HG03442 (cell line): ENCODE measurements around the gene MPZ.
"Not testable (repeated sequence)": the region's sequence is repeated elsewhere in the genome, so short reads cannot be mapped to it uniquely, and the experiment has no call there.

Source experiments
- ATAC-seq: cut with Tn5 transposase; IDR thresholded peaks from one replicate; pipeline ENCODE4 v1.9.1; 2021; ENCODE audit warnings: mild to moderate bottlenecking, moderate library complexity; ENCODE audit not compliant: unreplicated experiment

MPZ gene

DNA sequence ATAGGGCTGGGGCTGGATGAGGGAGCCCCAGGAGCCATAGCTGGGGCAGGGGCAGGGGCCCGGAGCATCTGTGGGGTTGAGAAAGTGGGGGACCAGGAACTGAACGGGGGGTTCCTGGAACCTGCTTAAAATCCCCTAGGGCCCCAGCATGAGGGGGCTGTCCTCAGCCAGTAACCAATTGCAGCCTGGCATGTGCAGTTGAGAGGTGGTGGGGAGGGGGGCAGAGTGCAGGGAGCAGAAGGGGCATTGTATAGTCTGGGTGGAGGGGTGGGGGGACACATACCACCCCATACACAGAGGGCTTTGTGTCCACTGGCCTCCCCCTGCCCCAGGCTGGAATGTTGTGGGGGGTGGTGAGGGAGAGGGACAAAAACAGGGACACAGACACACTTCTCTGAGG lies at the start of gene MPZ:
MPZ (minus strand) TSS at position 101 of the 400 bp plus-strand sequence; CDS start at position 38, 63 bp downstream.
- no peak for ATAC-seq

DNA sequence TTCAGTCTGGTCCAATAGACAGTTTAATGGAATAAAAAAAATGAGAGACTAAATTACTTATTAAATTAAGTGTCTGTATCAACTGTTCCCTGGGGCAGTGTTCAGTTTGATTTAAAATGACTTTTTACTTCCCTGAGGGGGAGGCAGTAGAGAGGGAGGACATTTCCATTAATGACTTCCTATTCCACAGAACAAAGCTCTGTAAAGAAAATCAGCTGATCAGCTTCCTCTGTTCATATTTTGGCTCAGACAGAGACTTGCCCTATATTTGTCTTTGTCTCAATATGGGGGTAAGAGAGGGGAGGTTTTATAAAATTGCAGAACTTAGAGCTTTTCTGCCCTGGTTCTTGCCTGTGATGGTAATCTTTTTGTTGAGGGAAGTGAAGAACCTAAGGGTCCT lies 49.5 kb upstream of the MPZ start:
- ATAC-seq, result no peak

DNA sequence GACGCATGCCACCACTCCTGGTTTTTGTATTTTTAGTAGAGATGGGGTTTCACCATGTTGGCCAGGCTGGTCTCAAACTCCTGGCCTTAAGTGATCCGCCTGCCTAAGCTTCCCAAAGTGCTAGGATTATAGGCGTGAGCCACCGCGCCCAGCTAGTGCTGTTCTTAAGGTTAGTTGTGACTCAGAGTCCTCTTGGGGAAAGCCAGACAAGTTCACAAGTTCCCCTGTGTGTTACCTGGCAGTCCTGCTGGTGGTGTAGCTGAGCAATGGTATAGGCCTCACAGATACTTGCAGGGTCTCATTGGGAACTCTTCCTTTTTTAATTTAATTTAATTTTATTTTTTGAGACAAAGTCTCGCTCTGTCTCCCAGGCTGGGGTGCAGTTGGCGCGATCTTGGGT lies 47.3 kb upstream of the MPZ start:
- ATAC-seq, result no peak

DNA sequence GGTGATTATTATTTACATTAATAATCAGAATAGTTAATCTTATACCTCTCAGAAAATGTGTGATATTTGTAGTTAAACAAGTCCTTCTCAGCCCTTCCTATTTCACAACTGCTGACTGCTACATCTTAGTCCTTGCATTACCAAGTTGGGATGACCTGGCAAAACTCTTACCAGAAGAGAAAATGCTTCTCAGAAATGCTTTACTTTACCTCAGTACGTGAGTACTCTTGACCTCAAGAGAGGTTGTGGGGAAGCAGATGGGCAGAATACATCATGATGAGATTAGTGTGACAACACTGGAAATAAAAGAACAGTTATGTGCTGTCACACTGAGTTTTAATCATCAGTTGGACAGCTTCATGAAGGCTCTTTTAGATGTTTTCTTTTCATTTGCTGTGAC lies 41.7 kb upstream of the MPZ start:
- no peak for ATAC-seq

DNA sequence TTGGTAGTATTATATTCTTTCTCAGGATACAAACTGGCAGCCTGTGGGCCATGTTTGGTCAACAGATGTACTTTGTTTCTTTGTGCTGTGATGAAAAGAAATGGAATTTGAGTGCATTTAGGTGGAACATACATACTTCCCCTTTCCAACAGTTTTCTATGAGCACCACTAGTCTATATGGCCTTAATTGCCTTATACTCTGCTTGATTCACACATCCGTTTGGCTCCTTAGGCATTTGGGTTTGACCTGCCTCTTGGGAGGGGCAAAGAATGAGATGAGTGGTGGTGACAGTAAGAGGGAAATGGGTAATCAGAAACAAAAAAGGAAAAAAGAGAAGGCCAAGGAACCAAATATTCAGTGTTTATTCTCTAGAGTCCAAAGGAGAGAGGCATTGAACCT lies 40.9 kb upstream of the MPZ start:
- no peak for ATAC-seq

DNA sequence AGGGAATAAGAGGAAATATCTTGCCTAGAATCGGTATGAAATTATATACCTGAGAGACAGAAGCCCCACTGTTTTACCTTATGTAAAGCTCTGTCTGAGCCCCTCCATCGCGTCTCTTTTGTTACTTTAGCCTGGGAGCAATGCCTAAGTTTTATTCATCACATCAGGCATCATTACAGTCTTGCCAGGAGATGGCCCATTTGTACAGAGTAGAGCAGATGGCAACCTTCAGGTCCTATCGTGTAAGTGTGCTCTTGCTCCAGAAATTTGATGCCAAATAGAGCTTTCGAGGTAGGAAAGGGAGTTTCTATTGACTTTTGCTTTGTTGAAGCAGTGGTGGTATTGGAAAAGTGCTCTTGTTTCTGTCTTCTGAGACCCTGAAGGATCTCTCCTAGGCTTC lies 33.1 kb upstream of the MPZ start:
- no peak for ATAC-seq

DNA sequence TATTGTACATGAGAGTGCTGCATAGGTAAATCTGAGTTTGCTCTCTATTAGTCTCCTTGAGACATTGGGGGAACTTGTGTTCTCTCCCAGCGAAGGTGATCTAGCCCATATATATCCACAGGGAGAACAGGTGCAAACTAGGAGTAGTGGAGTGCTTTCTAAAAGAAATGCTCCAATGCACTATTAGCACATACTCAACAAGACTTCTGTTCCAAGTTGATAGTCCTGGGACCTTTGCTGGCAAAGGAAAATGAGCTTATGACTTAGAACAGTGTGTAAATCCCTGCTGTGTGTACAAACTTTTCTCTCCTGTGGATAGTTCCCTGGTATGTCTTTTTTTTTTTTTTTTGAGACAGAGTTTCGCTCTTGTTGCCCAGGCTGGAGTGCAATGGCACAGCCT lies 32.4 kb upstream of the MPZ start:
- ATAC-seq, result no peak

DNA sequence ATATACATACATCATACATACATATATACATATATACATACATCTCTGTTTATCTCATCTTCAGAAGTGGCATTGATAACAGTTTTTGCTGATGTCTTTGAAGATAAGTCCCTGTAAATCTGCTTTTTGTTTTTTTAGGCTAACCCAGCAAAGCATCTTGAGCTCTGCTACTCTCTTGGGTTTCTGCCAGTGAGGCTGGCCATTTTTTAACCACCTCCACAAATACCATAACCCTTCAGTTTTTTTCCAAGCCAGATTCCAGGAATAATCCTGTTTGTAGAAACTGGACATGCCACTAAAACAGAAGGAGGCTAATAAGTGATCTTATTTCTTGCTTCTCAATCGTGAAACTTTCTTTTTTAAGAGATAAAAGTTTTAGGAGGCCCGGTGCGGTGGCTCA lies 26.0 kb upstream of the MPZ start:
- no peak for ATAC-seq

DNA sequence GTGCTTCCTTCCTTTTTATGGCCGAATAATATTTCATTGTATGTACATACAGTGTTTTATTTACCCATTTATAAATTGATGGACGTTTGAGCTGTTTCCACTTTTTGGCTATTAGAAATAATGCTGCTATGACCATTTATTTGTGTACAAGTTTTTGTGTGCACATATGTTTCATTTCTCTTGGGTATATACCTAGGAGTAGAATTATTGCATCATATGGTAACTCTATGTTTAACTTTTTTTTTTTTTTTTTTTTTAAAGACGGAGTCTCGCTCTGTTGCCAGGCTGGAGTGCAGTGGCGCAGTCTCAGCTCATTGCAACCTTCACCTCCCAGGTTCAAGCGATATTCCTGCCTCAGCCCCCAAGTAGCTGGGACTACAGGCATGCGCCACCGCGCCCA lies 23.4 kb upstream of the MPZ start:
- no peak for ATAC-seq

DNA sequence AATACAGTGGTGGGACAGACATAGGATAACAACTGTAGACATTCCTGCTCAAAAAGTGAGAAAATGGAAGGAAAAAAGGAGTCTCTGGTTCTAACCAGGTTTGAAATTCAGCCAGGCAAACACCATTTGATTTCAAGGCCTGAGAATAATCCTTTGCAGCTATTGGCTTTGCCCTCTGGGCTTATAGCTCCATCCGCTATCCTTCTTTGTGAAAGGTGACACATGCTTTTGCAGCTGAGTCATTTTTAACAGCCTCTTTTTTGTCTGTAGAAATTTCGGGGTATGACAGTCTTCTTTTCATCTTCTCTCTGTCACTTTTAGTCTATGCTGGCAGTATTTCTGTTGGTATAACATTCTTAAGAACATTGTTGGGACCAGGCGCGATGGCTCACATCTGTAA lies 20.6 kb upstream of the MPZ start:
- ATAC-seq, result no peak

DNA sequence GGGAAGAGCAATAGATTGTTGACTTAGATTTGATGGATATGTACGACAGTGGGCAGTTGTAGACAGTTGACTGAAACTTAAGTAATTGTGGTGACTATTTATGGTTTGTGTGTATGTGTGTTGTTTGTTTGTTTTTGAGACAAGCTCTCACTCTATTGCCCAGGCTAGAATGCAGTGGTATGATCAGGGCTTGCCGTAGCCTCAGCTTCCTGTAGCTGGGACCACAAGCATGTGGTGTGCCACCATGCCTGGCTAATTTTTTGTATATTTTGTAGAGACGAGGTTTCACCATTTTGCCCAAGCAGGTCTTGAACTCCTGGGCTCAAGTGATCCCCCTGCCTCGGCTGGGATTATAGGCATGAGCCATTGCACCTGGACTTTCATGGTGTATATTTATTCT lies 14.3 kb upstream of the MPZ start:
- ATAC-seq, result no peak

DNA sequence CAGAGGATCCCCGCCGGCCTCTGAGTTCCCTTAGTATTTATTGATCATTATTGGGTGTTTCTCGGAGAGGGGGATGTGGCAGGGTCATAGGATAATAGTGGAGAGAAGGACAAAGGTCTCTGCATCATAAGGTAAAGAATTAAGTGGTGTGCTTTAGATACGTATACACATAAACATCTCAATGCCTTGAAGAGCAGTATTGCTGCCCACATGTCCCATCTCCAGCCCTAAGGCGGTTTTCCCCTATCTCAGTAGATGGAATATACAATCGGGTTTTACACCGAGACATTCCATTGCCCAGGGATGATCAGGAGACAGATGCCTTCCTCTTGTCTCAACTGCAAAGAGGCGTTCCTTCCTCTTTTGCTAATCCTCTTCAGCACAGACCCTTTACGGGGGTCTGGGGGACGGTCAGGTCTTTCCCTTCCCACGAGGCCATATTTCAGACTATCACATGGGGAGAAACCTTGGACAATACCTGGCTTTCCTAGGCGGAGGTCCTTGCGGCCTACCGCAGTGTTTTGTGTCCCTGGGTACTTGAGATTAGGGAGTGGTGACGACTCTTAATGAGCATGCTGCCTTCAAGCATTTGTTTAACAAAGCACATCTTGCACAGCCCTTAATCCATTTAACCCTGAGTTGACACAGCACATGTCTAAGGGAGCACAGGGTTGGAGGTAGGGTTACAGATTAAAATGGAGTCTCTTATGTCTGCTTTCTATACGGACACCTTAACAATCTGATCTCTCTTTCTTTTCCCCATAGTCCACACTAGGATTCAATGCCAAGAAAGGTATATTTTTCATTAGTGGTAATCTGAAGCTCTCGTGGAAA lies 6.3 kb upstream of the MPZ start:
- ATAC-seq, result not testable (repeated sequence)

DNA sequence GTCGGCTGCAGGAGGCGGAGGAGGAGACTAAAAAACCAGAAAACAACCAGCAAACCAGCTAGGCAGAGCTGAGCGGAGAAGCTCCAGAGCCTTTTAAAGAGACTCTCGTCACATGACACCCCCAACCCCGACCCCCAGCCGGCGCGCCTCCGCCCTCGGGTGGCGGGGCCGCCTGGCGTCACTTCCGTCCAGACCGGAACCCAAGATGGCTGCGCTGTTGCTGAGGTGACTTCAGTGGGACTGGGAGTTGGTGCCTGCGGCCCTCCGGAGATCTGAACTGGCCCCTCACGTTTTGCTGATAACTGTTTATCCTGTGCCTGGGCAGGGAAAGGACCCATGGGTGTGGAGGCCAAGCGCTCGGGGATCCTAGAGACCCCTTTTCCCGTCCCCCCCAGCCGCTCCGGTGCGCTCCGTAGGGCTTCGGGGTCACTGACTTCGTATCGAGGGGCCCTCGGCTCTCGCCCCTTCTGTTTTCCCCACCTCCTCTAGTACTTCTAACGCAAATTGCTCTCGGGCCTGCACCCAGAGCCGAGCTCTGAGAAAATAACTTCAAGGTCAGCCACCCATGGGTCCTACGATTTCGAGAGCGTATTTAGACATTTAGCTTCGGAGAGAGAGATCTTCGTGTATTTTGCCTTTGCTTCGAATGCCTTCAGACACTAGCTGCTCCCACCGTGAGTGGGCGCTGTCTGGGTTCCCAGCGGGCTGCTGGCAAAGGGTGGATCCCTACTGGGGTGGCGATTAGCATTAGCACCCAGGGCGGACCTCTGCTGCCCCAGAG lies 4.6 kb upstream of the MPZ start, which contains the start of gene SDHC:
SDHC (plus strand) TSS at position 181 of the 781 bp plus-strand sequence; CDS start at position 206, 25 bp downstream.
- peak; percentile 96 for ATAC-seq

DNA sequence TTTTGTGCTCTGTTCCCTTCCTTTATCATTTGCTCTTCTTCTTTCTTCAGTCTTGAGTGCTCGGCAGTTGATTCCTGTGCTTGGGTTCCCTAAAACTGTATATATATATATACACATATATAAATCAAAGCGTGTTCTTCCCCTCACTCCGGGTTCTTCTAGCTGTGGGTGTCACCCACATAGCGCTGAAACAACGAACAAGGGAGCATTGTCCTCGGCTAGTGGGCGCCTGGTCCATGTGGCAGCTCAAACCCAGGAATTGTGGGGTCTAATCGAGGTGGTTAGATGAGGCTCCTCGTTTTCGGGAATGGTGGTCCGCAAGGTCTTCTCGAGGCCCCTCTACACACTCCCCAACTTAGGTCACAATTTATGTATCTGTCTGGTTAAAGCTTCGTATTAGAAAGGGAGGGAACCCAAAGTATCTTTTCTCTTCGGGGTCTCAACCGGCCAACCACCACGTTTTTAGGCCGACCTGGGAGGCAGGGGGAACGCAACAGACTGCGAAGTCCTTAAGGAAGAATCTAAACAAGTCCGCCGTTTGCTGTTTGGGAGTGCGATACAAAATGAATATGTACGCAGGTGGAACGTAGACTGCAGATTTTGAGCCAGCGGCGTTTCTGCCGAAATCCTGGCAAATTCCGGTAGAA lies 3.9 kb upstream of the MPZ start:
- no peak for ATAC-seq

DNA sequence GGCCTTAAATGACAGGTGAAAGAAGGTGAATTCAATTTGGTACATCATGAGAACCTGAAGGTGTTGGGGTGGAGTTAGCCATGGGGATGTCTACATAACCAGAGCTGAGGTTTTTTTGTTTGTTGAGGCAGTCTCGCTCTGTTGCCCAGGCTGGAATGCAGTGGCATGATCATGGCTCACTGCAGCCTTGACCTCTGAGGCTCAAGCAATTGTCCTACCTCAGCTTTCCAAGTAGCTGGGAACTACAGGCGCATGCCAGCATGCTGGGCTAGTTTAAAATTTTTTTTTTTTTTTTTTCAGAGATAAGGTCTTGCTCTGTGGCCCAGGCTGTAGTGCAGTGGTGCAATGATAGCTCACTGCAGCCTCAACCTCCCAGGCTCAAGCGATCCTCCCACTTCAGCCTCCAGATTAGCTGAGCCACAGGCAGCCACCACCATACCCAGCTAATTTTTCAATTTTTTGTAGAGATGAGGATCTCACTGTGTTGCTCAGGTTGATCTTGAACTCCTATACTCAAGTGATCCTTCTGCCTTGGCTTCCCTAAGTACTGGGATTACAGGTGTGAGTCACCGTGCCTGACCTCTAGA lies 1.9 kb upstream of the MPZ start:
- ATAC-seq, result no peak

DNA sequence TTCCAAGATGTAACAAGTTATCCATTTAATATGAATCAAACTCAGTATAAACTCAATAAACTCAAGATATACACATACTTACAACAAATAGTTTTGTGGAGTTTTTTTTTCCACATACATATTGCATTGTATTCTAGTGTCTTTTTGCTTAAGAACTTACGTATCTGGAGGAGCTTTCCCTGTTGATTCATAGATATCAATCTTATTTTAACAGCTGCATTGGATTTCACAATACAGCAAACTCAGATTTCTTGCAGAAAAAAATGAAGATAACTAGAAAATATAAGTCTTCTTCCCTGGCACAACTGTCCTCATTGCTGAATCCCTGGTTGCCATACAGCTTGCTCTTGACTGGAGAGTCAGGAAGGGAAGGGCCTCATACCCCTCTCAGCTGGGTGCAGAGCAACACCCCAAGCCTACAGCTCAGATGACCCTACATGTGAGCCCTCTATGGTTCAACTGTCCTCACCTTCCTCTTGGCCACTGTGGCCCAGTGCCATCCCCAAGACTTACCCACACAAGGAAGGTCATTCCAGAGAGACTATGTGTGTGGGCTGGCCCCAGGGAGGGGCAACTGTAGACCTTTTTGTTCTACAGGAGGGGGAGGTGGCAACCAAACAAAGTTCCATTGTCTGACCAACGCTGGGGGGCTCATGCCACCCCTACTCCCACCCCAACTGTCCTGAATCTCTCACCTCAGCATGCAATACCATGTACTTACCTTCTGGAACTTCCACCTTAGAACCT lies 1.7 kb downstream of the MPZ start:
- no peak for ATAC-seq

DNA sequence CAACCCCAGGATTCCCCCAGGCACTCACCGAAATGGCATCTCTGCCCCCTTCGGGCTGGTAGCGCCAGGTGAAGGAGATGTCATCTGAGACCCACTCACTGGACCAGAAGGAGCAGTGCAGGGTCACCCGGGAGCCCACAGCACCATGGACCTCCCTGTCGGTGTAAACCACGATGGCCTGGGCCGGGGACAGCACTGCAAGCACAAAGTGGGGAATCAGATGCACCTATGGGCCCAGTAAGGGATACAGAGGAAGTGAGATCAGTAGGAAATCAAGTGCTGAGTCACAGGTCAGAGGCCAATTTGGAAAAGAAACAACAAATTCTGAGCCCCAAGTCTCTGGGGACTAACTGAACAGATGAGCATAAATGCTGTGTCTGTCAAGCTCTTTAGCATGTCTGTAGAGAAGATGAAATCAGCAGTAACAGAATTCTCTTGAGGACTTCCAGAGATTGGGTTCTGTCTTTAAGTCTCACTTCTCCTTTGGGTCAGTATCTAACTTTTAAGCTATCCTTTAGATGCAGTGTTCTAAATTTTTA lies 2.5 kb downstream of the MPZ start:
- ATAC-seq, result no peak

DNA sequence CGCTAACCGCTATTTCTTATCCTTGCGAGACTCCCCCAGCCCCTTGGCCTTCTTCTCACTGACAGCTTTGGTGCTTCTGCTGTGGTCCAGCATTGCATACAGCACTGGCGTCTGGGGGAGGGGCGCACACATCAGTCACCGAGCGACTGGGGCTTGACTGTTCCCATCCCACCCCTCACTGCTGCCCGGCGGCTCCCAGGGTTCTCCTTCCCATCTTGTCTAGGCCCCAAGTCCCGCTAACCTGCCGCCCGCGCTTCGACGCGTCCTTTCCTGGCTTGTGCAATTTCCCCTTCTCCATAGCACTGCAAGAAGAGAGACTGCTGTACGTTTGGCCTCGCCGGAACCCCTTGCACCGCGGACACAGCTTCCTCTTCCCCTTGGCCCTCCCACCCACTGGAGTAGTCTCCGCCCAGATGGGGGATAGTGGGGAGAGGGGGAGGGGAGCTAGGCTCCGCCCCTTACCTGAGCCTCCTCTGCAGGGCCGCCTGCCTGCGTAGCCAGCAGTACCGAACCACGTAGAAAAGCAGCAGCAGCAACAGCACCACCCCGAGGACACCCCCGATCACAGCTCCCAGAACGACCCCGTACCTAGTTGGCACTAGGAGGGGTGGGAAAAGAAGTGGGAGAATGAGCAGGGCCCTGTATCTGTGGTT lies 3.8 kb downstream of the MPZ start:
- ATAC-seq, result peak; percentile 62

DNA sequence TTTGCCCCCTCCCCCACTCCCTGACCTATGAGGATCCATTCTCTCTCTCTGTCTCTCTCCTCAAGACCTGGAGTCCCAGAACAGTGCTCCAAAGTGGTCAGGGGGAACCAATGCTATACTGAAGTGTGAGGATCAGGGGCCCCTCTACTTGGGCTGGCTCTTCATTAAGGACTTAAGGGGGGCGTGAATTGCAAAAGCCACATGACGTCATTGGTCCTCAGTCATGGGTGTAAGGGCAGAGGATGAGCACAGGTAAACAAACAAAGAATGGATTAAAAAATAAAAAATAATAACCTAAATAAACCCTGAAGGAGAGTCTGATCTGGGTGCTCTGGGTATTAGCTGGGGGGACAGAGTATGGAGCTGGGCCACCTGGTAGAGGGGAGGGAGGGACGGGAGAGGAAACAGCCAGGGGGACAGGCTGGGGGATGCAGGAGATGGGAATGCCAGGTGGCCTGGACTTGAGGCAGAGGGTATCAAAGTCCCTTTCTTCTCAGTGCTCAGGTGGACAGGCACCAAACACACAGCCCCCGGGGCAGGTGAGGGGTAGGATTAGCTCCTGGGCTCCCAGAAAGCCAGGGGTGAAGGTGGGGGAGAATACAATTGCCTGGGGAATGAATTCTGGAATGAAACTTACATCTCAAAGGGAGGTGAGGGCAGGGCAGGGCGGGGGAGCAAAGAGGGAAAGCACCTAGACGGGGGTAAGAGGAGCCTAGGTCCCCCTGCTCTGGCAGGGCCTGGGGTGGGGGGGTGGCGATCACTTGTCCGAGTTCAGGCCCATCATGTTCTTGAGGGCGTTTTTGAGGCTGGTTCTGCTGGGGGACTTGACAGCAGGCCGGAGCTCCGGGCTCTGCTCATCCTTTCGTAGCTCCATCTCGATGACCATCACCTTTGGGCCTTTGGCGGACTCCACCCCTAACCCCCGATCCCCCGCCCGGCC lies 4.6 kb downstream of the MPZ start:
- ATAC-seq, result no peak
